Astrocyte of the spinal cord (primary cell): ENCODE results near the gene CA11.

Source experiments
- DNase-seq: peaks from one replicate; pipeline ENCODE4 v3.0.0; 2011; ENCODE audit warnings: low read depth, low spot score
- H3K4me3 ChIP-seq: 2 replicates; pipeline ENCODE4 v1.5.1; 2011; ENCODE audit warnings: low read depth, mild to moderate bottlenecking, low read length, moderate library complexity
- CTCF ChIP-seq: IDR thresholded peaks from 2 replicates; pipeline ENCODE4 v1.5.1; 2012; ENCODE audit warnings: low read depth, mild to moderate bottlenecking, low read length, inconsistent platforms
- in situ Hi-C: cut with HindIII; loops from 2 replicates; pipeline ENCODE4 v1.10.0; 2017; ENCODE audit warnings: low sequenced_read_pairs

Gene CA11

GRCh38 chr19:48641850-48642249 lies 4.1 kb downstream of the CA11 start:
- DNase-seq: no peak
- in situ Hi-C loops: no loop called here
- TF ChIP-seq CTCF: no peak
- no peak overlapping the region for H3K4me3 ChIP-seq

- no peak for TF ChIP-seq CTCF
- H3K4me3 ChIP-seq: no peak overlapping the region
- in situ Hi-C loops: no loop called here
- DNase-seq: no peak
Measured at GRCh38 chr19:48639483-48640375, 6.3 kb downstream of the CA11 start.

GRCh38 chr19:48638831-48639381 lies 7.1 kb downstream of the CA11 start:
- no peak for TF ChIP-seq CTCF
- DNase-seq: no peak
- H3K4me3 ChIP-seq: no peak overlapping the region
- in situ Hi-C loops: no loop called here

GRCh38 chr19:48637948-48638830 lies 7.8 kb downstream of the CA11 start:
- peak; percentile 12 for TF ChIP-seq CTCF
- in situ Hi-C loops: no loop called here
- peak; percentile 93 for DNase-seq
- H3K4me3 ChIP-seq: peak overlapping the region; percentile 54

- TF ChIP-seq CTCF: no peak
- peak; percentile 99 for DNase-seq
- peak overlapping the region; percentile 54 for H3K4me3 ChIP-seq
- in situ Hi-C loops: no loop called here
Measured at GRCh38 chr19:48637449-48637947, 8.5 kb downstream of the CA11 start.

GRCh38 chr19:48636859-48637448 lies 9.0 kb downstream of the CA11 start, which contains the start of gene DBP:
DBP (minus strand) TSS chr19:48637379; CDS start chr19:48636994, 385 bp downstream.
- peak; percentile 16 for TF ChIP-seq CTCF
- peak within 1 kb of the TSS; percentile 54 for H3K4me3 ChIP-seq
- in situ Hi-C loops: no loop called here
- no peak for DNase-seq
